Esophagus squamous epithelium (tissue), 4 donors: ENCODE data around the gene NTMT1.

Source experiments
- POLR2A ChIP-seq, 4 donors: fragments of 450-650 bp; IDR thresholded peaks; one replicate each; pipeline ENCODE4 v1.6.1; 2017; ENCODE audit warnings: antibody characterized with exemption in 4 of 4, mild to moderate bottlenecking in 4 of 4, moderate library complexity in 3 of 4
- TF ChIP-seq, protein P1 (sequence below), 6 experiments: fragments of 450-650 bp in 4 of 6; fragments of 200-600 bp in 2 of 6; sonication (generic) in 2 of 6; IDR thresholded peaks; one replicate each; pipeline ENCODE4 v1.5.1; 2016 to 2019; ENCODE audit warnings: antibody characterized with exemption in 6 of 6, mild to moderate bottlenecking in 4 of 6, moderate library complexity in 4 of 6

DNA sequence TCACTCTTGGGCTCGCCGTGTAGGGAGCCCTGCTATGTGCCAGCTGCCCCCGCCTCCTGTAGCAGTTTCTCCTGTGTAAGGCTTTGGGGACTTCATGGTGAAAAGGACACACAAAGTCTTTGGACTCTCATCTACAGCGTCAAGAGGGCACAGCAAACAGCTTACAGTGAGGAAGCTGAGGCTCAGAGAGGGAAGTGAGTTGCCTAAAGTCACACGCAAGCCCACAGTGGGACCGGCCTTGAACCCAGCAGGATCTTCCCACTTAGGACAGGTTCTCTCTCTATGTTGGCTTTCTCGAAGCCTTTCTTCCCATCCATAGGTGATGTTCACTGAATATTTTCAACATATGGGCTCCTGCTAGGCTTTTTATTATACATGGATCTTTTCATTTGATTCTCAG is 29.7 kb downstream of the NTMT1 start:
- TF ChIP-seq POLR2A (IDR thresholded peaks at IDR 0.05) = no peak
- TF ChIP-seq, protein P1, sequence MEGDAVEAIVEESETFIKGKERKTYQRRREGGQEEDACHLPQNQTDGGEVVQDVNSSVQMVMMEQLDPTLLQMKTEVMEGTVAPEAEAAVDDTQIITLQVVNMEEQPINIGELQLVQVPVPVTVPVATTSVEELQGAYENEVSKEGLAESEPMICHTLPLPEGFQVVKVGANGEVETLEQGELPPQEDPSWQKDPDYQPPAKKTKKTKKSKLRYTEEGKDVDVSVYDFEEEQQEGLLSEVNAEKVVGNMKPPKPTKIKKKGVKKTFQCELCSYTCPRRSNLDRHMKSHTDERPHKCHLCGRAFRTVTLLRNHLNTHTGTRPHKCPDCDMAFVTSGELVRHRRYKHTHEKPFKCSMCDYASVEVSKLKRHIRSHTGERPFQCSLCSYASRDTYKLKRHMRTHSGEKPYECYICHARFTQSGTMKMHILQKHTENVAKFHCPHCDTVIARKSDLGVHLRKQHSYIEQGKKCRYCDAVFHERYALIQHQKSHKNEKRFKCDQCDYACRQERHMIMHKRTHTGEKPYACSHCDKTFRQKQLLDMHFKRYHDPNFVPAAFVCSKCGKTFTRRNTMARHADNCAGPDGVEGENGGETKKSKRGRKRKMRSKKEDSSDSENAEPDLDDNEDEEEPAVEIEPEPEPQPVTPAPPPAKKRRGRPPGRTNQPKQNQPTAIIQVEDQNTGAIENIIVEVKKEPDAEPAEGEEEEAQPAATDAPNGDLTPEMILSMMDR (IDR thresholded peaks at IDR 0.05) = no peak
